H1 (cell line): ENCODE data around the gene FOXL1. TPM values are rescaled to one million over a fixed set of nuclear protein-coding genes. Genes with fewer than 3 reads are reported as not detected.

ENCODE experiments used
- CTCF ChIA-PET: fragments of 300-600 bp; sonication (Branson Sonifier 250); formaldehyde crosslinking; loops from one replicate; lab custom pipeline; 2021; ENCODE audit not compliant: partially characterized antibody; lab: Charles Lee
- POLR2A ChIA-PET: fragments of 300-600 bp; sonication (Branson Sonifier 250); formaldehyde crosslinking; loops from one replicate; lab custom pipeline; 2021; ENCODE audit warnings: inconsistent platforms; ENCODE audit not compliant: partially characterized antibody; lab: Charles Lee
- DNase-seq, 2 experiments: peaks; one replicate each; pipeline versions ENCODE4 v3.0.0 to v3.0.0-alpha.2; 2010 to 2022; ENCODE audit warnings: low spot score in 2 of 2, low read depth in 1 of 2, mixed read lengths in 1 of 2
- FAIRE-seq: peaks from 2 replicates; lab custom pipeline; 2011; peaks lifted over from hg19 to GRCh38; lab: Jason Lieb, UNC
- H2AFZ ChIP-seq: 2 replicates; pipeline ENCODE4 v1.8.1; 2012; ENCODE audit warnings: low read length, inconsistent platforms
- H2AK5ac ChIP-seq: 2 replicates; pipeline ENCODE4 v1.6.1; 2013; ENCODE audit warnings: low read depth, low read length
- H2BK120ac ChIP-seq: replicated peaks from 2 replicates; pipeline ENCODE3; 2013; ENCODE audit warnings: low read depth, low read length, inconsistent platforms
- H2BK12ac ChIP-seq: 2 replicates; pipeline ENCODE4 v1.6.1; 2013; ENCODE audit warnings: low read depth, low read length
- H2BK15ac ChIP-seq: 2 replicates; pipeline ENCODE4 v1.6.1; 2013; ENCODE audit warnings: low read length
- H2BK20ac ChIP-seq: 2 replicates; pipeline ENCODE4 v1.6.1; 2013; ENCODE audit warnings: low read length
- H2BK5ac ChIP-seq: 2 replicates; pipeline ENCODE4 v1.6.1; 2013; ENCODE audit warnings: low read depth, low read length
- H3K14ac ChIP-seq: 2 replicates; pipeline ENCODE4 v1.6.1; 2013; ENCODE audit warnings: inconsistent platforms; ENCODE audit not compliant: insufficient read length
- H3K18ac ChIP-seq: 2 replicates; pipeline ENCODE4 v1.6.1; 2013; ENCODE audit warnings: low read length; ENCODE audit errors: extremely low read depth
- H3K23ac ChIP-seq: 2 replicates; pipeline ENCODE4 v1.6.1; 2013; ENCODE audit warnings: inconsistent platforms; ENCODE audit not compliant: insufficient read length
- H3K23me2 ChIP-seq: 2 replicates; pipeline ENCODE4 v1.6.1; 2013; ENCODE audit warnings: low read depth, low read length
- H3K27ac ChIP-seq: 2 replicates; pipeline ENCODE4 v1.6.1; 2011; ENCODE audit warnings: low read depth, low read length, inconsistent platforms
- H3K27me3 ChIP-seq, 4 experiments: replicated peaks in 1 of 4; 1 replicate in 1 of 4; 2 replicates in 3 of 4; pipeline versions ENCODE4 v1.6.1 to v1.8.1; 2011 to 2013; ENCODE audit warnings: low read length in 3 of 4, mild to moderate bottlenecking in 3 of 4, inconsistent platforms in 2 of 4, mixed read lengths in 2 of 4, moderate library complexity in 1 of 4; ENCODE audit not compliant: control insufficient read depth in 3 of 4, insufficient read depth in 3 of 4; ENCODE audit errors: extremely low read depth in 1 of 4
- H3K36me3 ChIP-seq, 4 experiments: 2 replicates each; pipeline versions ENCODE4 v1.6.1 to v1.8.1; 2011 to 2013; ENCODE audit warnings: mild to moderate bottlenecking in 4 of 4, low read length in 3 of 4, moderate library complexity in 2 of 4, control low read depth in 1 of 4, inconsistent platforms in 1 of 4; ENCODE audit not compliant: insufficient read depth in 4 of 4, control insufficient read depth in 2 of 4
- H3K4ac ChIP-seq: replicated peaks from 2 replicates; pipeline ENCODE3; 2013; ENCODE audit warnings: low read length, low read depth, mixed read lengths, inconsistent platforms; ENCODE audit not compliant: insufficient read length
- H3K4me1 ChIP-seq, 4 experiments: replicated peaks in 1 of 4; 1 replicate in 1 of 4; 2 replicates in 3 of 4; pipeline versions ENCODE4 v1.6.1 to v1.8.1; 2011 to 2013; ENCODE audit warnings: low read length in 3 of 4, inconsistent platforms in 2 of 4, mixed read lengths in 1 of 4; ENCODE audit not compliant: insufficient read depth in 4 of 4, control insufficient read depth in 3 of 4
- H3K4me2 ChIP-seq, 2 experiments: 2 replicates each; pipeline versions ENCODE4 v1.6.1 to v1.8.1; 2011 to 2013; ENCODE audit warnings: low read depth in 2 of 2, low read length in 2 of 2, control low read depth in 1 of 2, inconsistent platforms in 1 of 2, mild to moderate bottlenecking in 1 of 2; ENCODE audit not compliant: insufficient read depth in 1 of 2
- H3K4me3 ChIP-seq, 4 experiments: fragments of 200-600, 300-600 bp in 1 of 4; sonication (generic), shearing (Covaris generic), sonication (Bioruptor Twin) in 1 of 4; 2 replicates each; pipeline versions ENCODE4 v1.5.1 to v1.8.1; 2011 to 2016; ENCODE audit warnings: low read length in 4 of 4, low read depth in 3 of 4, control low read depth in 2 of 4, inconsistent platforms in 2 of 4, mild to moderate bottlenecking in 2 of 4, mixed read lengths in 1 of 4, moderate library complexity in 1 of 4; ENCODE audit not compliant: insufficient read depth in 2 of 4; ENCODE audit errors: extremely low read depth in 1 of 4
- H3K56ac ChIP-seq: replicated peaks from 2 replicates; pipeline ENCODE3; 2013; ENCODE audit warnings: low read depth, mild to moderate bottlenecking, mixed read lengths, low read length, inconsistent platforms; ENCODE audit not compliant: insufficient read length
- H3K79me1 ChIP-seq: 2 replicates; pipeline ENCODE4 v1.6.1; 2013; ENCODE audit warnings: low read depth, low read length, control low read depth
- H3K79me2 ChIP-seq, 2 experiments: 2 replicates each; pipeline versions ENCODE4 v1.6.1 to v1.8.1; 2012 to 2013; ENCODE audit warnings: low read length in 2 of 2, mild to moderate bottlenecking in 2 of 2, inconsistent platforms in 1 of 2; ENCODE audit not compliant: insufficient read depth in 2 of 2, control insufficient read depth in 1 of 2
- H3K9ac ChIP-seq, 4 experiments: replicated peaks in 1 of 4; 1 replicate in 1 of 4; 2 replicates in 3 of 4; pipeline versions ENCODE4 v1.6.1 to v1.8.1; 2011 to 2013; ENCODE audit warnings: low read depth in 3 of 4, low read length in 3 of 4, control low read depth in 2 of 4, mild to moderate bottlenecking in 2 of 4, moderate library complexity in 2 of 4, inconsistent platforms in 1 of 4; ENCODE audit errors: extremely low read depth in 1 of 4
- H3K9me3 ChIP-seq, 2 experiments: 2 replicates each; pipeline versions ENCODE4 v1.6.1 to v1.8.1; 2012 to 2013; ENCODE audit warnings: mild to moderate bottlenecking in 2 of 2, moderate library complexity in 2 of 2, control low read depth in 1 of 2, inconsistent platforms in 1 of 2, low read depth in 1 of 2, low read length in 1 of 2, mixed read lengths in 1 of 2; ENCODE audit not compliant: insufficient read depth in 2 of 2
- H4K20me1 ChIP-seq, 2 experiments: replicated peaks in 1 of 2; 2 replicates each; pipeline versions ENCODE3 to v1.8.1; 2011 to 2013; ENCODE audit warnings: inconsistent platforms in 2 of 2, low read length in 2 of 2, mild to moderate bottlenecking in 1 of 2; ENCODE audit not compliant: insufficient read depth in 2 of 2, control insufficient read depth in 1 of 2
- H4K5ac ChIP-seq: 2 replicates; pipeline ENCODE4 v1.6.1; 2013; ENCODE audit warnings: low read length, low read depth, mixed read lengths, inconsistent platforms; ENCODE audit not compliant: insufficient read length
- H4K8ac ChIP-seq: 2 replicates; pipeline ENCODE4 v1.8.0; 2013; ENCODE audit warnings: mild to moderate bottlenecking, moderate library complexity, low read length, inconsistent platforms; ENCODE audit not compliant: insufficient read depth; ENCODE audit errors: extremely low read depth
- H4K91ac ChIP-seq: replicated peaks from 2 replicates; pipeline ENCODE3; 2013; ENCODE audit warnings: low read length, mixed read lengths, inconsistent platforms; ENCODE audit not compliant: insufficient read length
- BCL11A ChIP-seq, 2 experiments: IDR thresholded peaks; one replicate each; pipeline ENCODE4 v1.6.1; 2011; ENCODE audit warnings: low read depth in 2 of 2, low read length in 2 of 2, mild to moderate bottlenecking in 2 of 2
- CTBP2 ChIP-seq: IDR thresholded peaks from 2 replicates; pipeline ENCODE4 v1.7.0; 2011; ENCODE audit warnings: borderline replicate concordance, mild to moderate bottlenecking, moderate library complexity, mixed read lengths, low read length; ENCODE audit not compliant: insufficient read depth, insufficient read length
- EGR1 ChIP-seq: IDR thresholded peaks from 2 replicates; pipeline ENCODE4 v1.6.1; 2011; ENCODE audit warnings: low read depth, low read length, borderline replicate concordance
- JUN ChIP-seq: IDR thresholded peaks from 2 replicates; pipeline ENCODE4 v1.6.1; 2011; ENCODE audit warnings: low read depth, mild to moderate bottlenecking, improper control_type of control experiment, low read length
- NRF1 ChIP-seq: IDR thresholded peaks from 2 replicates; pipeline ENCODE4 v1.6.1; 2011; ENCODE audit warnings: mild to moderate bottlenecking, low read depth, low read length, improper control_type of control experiment
- PHF8 ChIP-seq: fragments of 200-600 bp; sonication (generic); conservative IDR thresholded peaks from 2 replicates; pipeline ENCODE4 v1.7.1; 2012; ENCODE audit warnings: low read depth, mild to moderate bottlenecking, inconsistent platforms, low read length, moderate library complexity
- POU5F1 ChIP-seq: IDR thresholded peaks from 2 replicates; pipeline ENCODE4 v1.6.1; 2011; ENCODE audit warnings: low read depth, mild to moderate bottlenecking, low read length, moderate library complexity
- SUZ12 ChIP-seq: fragments of 200-600 bp; sonication (generic); IDR thresholded peaks from 2 replicates; pipeline ENCODE4 v1.6.1; 2012; ENCODE audit warnings: mild to moderate bottlenecking, inconsistent platforms, low read length, moderate library complexity, mixed read lengths
- TAF1 ChIP-seq: IDR thresholded peaks from 2 replicates; pipeline ENCODE4 v1.6.1; 2011; ENCODE audit warnings: mild to moderate bottlenecking, low read depth, low read length
- WGBS, 2 experiments: shearing (Covaris generic) in 1 of 2; methylation state at CpG; one replicate each; pipeline versions ENCODE4 v1.1.6 to v1.1.7; 2013 to 2015; ENCODE audit warnings: low lambda C conversion rate in 2 of 2, mixed read lengths in 2 of 2, inconsistent platforms in 1 of 2, low coverage in 1 of 2, missing lambda C conversion rate in 1 of 2; ENCODE audit not compliant: insufficient replicate concordance in 2 of 2, insufficient coverage in 1 of 2, insufficient read length in 1 of 2; ENCODE audit errors: extremely low coverage in 1 of 2, missing lambda C conversion rate in 1 of 2; 5-methylcytosine and 5-hydroxymethylcytosine counted together
- polyA plus RNA-seq, 7 experiments: library from polyadenylated mRNA; depleted of rRNA in 3 of 7; stranded (reverse) in 5 of 7; unstranded in 2 of 7; fragments of >200 nt in 5 of 7; fragments of 200-250 nt in 2 of 7; gene quantifications; 1 replicate in 5 of 7; 2 replicates in 1 of 7; 4 replicates in 1 of 7; pipeline versions ENCODE4 v1.2.1 to v1.2.3, GENCODE V29; 2011 to 2013; ENCODE audit warnings: missing spikeins in 2 of 7, mixed read lengths in 2 of 7
- total RNA-seq: library from RNA; stranded (reverse); fragmentation: NEBNext Ultra II Directional; extraction: Animal tissue kit (Norgen Biotek cat#: 25700); gene quantifications from 2 replicates; pipeline ENCODE4 v1.2.1, GENCODE V29; 2021
- TF ChIP-seq, protein P1 (sequence below): IDR thresholded peaks from 2 replicates; pipeline ENCODE4 v1.6.1; 2012; ENCODE audit warnings: inconsistent platforms

The FOXL1 gene
- total and polyA plus RNA-seq, 2 of the 8 experiments (the other 6 are each of a cell fraction or from before 2014, with no cell fraction given), result 0.03 TPM; not detected in 1

DNA sequence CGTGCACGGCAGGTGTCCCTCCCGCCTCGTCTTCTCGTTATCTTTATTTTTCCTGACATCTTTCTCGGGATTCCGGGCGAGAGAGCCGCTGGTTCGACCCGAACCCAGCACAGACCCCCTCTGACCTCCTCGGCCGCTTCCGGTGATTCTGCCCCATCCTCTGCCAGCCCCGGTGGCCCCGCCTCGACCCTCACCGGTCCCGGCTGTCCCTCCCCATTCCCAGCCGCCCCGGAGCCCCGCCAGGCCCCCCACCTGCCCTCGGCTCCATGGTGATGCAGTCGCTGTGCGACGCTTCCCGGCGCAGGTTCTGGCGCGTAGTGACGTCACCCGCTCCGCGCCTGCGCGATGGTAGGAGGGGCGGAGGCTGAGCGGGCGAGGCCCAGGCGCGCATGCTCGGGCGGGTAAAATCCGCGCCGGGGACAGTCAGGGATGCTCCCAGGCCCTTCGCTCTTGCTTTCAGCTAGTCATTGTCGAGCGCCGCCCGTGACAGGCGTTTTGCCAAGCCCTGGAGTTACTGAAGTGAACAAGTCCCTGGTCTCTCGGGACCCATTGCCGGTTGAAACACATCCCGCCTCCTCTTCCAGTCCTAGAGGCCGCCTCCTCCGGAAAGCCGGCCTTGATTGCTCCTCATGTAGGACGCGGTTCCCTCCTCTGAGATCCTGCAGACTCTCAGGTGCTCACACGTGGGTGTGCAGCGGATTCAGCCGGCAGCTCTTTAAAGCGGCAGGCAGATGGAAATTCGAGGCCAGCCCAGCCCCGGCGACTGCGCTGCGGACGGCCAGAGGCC lies 23.2 kb upstream of the FOXL1 start, which contains the start of gene MTHFSD:
Gene MTHFSD (minus strand): TSS at position 319 of the 787 bp plus-strand sequence. CDS start 51 bp downstream, at position 268.
- 8% methylated on average over 56 of the region's 70 CpGs; no CpG with 5 or more reads in 1 of the 2 experiments for WGBS, 2 experiments
- peak within 1 kb of the TSS; percentile 43; the same call in 1 of the 2 replicates for H2AFZ ChIP-seq
- peak; percentile 46 for TF ChIP-seq CTBP2
- TF ChIP-seq BCL11A (IDR thresholded peaks at IDR 0.05; ENCODE audit: low read depth in 2 of 2, low read length in 2 of 2), result no peak
- peak; percentile 84 for TF ChIP-seq TAF1
- TF ChIP-seq JUN, result peak; percentile 47; the same call in 1 of the 2 replicates
- TF ChIP-seq, protein P1, sequence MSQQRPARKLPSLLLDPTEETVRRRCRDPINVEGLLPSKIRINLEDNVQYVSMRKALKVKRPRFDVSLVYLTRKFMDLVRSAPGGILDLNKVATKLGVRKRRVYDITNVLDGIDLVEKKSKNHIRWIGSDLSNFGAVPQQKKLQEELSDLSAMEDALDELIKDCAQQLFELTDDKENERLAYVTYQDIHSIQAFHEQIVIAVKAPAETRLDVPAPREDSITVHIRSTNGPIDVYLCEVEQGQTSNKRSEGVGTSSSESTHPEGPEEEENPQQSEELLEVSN, result peak; percentile 77
- no peak for TF ChIP-seq POU5F1
- TF ChIP-seq PHF8, result peak; percentile 83
- TF ChIP-seq EGR1, result no peak
- TF ChIP-seq NRF1, result peak; percentile 92
- TF ChIP-seq SUZ12, result no peak

More for the DNA sequence above, 23.2 kb upstream of the FOXL1 start, which contains the start of gene MTHFSD:
- Histone ChIP-seq H3K23me2 (peaks cover 4% of the 10 kb centered on the region; the same call in 1 of the 2 replicates), H3K36me3 (no peaks in the 10 kb centered on the region; a peak in 2 of 8 replicates), H2BK5ac (peak within 1 kb of the TSS; percentile 61; the same call in 1 of the 2 replicates), H3K27ac (peak within 1 kb of the TSS; percentile 75), H4K91ac (peak within 1 kb of the TSS; percentile 45), H2AK5ac (no peak within 1 kb of the TSS), H3K4me2 (peak within 1 kb of the TSS; percentile 72 to 81), H2BK12ac (no peak within 1 kb of the TSS; the same call in 1 of the 2 replicates), H3K27me3 (0 out of 7 replicates have a peak, but pooled peaks cover 0 to 7% (median 0%) of the 10 kb centered on the region in 4 experiments), H3K56ac (peak within 1 kb of the TSS; percentile 75), H2BK120ac (no peak within 1 kb of the TSS), H2BK20ac (no peak within 1 kb of the TSS), H4K5ac (peak within 1 kb of the TSS; percentile 60), H3K4me3 (peak within 1 kb of the TSS; percentile 63 to 79 (median 74)), H3K79me2 (no peaks in the 10 kb centered on the region; a peak in 1 of 4 replicates), H3K4me1 (peaks cover 0 to 7% (median 3%) of the 10 kb centered on the region in 4 experiments; a peak in 4 of 7 replicates), H3K18ac (0 out of 2 replicates have a peak within 1 kb of the TSS, but pooled peaks have one; percentile 40), H4K8ac (peak within 1 kb of the TSS; percentile 96), H3K23ac (no peak within 1 kb of the TSS), H3K4ac (peak within 1 kb of the TSS; percentile 53), H3K79me1 (no peaks in the 10 kb centered on the region; the same call in none of the 2 replicates), H3K14ac (no peak within 1 kb of the TSS), H2BK15ac (no peak within 1 kb of the TSS; the same call in 1 of the 2 replicates), H4K20me1 (no peaks in the 10 kb centered on the region), H3K9ac (peak within 1 kb of the TSS; percentile 43 to 78 (median 78)), H3K9me3 (no peaks in the 10 kb centered on the region)
- ChIA-PET POLR2A (interaction anchor here (0.7 kb wide), 2 partner anchors 9 to 16 kb away, joined by 3 read pairs; no protein-coding TSS in a partner anchor), CTCF (interaction anchor here (3.5 kb wide), 1 partner anchor 8 kb away, joined by 14 read pairs; no protein-coding TSS in a partner anchor)
- no peak for FAIRE-seq
- peak in 1 of 2 experiments; percentile 99 for DNase-seq
